HEK293T (cell line): ENCODE measurements around the gene CHD6.

Experiments used
- ARNT ChIP-seq: fragments of 450-650 bp; IDR thresholded peaks from 2 replicates; pipeline ENCODE4 v1.6.1; 2017; ENCODE audit warnings: mild to moderate bottlenecking
- BHLHE40 ChIP-seq: fragments of 450-650 bp; IDR thresholded peaks from 2 replicates; pipeline ENCODE4 v1.6.1; 2016; ENCODE audit warnings: mild to moderate bottlenecking, moderate library complexity, borderline replicate concordance
- CTBP1 ChIP-seq: fragments of 450-650 bp; IDR thresholded peaks from 2 replicates; pipeline ENCODE4 v1.6.1; 2016; ENCODE audit warnings: borderline replicate concordance
- L3MBTL2 ChIP-seq: fragments of 450-650 bp; conservative IDR thresholded peaks from 2 replicates; pipeline ENCODE4 v1.6.1; 2016; ENCODE audit warnings: mild to moderate bottlenecking
- LEF1 ChIP-seq: fragments of 450-650 bp; IDR thresholded peaks from 2 replicates; pipeline ENCODE4 v1.6.1; 2017; ENCODE audit warnings: mild to moderate bottlenecking, borderline replicate concordance
- PKNOX1 ChIP-seq: fragments of 450-650 bp; IDR thresholded peaks from 2 replicates; pipeline ENCODE4 v1.6.1; 2016
- SP1 ChIP-seq: fragments of 450-650 bp; IDR thresholded peaks from 2 replicates; pipeline ENCODE4 v1.6.1; 2017
- TARDBP ChIP-seq: fragments of 450-650 bp; IDR thresholded peaks from 2 replicates; pipeline ENCODE4 v1.6.1; 2016
- ZNF384 ChIP-seq: fragments of 450-650 bp; IDR thresholded peaks from 2 replicates; pipeline ENCODE4 v1.6.1; 2016

- no peak for TF ChIP-seq ZNF384
- TF ChIP-seq PKNOX1: no peak
- no peak for TF ChIP-seq TARDBP
- no peak for TF ChIP-seq L3MBTL2
- no peak for TF ChIP-seq BHLHE40
- TF ChIP-seq ARNT: no peak
- TF ChIP-seq CTBP1: no peak
- TF ChIP-seq SP1: no peak
- TF ChIP-seq LEF1: no peak
Observed at GRCh38 chr20:41631826-41632225, 13.6 kb upstream of the CHD6 start.
